ENCODE measurements around the gene ZNF384.

The ZNF384 gene

DNA sequence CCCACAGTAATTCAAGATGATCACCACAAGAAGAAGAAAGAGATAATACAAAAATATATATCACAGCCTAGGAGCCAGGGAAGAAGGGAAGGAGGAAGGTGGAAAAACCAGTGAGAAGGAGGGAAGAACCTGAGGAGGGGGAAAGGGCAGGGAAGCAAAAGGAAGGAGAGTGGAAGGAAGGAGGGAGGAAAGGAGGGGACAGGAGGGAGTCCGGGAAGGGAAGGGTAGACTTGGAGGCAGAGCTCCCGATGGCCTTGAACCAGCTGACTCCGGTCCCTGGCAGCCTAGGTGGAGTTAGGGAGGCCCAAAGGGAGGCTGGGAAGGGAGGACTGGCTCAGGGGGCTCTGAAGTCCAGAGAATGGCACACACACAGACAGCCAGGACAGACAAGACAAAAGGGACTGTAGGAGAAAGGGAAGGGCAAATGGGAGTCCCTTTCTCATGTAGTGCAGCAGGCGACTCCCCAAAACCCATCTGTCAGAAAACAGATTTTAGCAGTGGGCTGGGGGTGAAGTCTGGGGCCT is 4.7 kb upstream of the ZNF384 start:
- no peak overlapping the region for H3K27ac Mint-ChIP-seq

DNA sequence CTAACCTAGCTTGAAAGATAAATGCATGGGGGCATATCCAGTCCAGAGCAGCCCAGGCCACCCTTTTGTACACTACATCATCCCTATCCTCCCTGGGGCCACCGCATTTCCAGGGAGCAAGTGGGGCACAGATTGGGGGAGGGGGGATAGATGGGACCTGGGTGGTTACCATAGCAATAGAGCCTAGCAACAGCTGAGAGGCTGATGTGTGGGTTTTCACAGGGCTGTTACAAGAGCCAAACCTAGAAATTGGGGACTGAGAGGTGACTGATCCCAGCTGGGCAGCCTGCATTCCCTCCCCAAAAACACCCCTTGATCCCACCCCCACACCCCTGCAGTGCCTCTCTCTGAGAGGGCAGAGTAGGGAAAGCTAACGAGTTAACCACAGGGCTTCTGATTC is 3.7 kb upstream of the ZNF384 start:
- DNase-seq (ENCODE audit: low spot score in 2 of 2) (no peak), ATAC-seq (ENCODE audit: low read depth) (no peak)
- no peak overlapping the region for H3K27ac Mint-ChIP-seq
- H3K4me3 Mint-ChIP-seq, result no peak overlapping the region
- H3K4me1 Mint-ChIP-seq, result peaks cover 39% of the 10 kb centered on the region
- no peaks in the 10 kb centered on the region for H3K9me3 Mint-ChIP-seq
- H3K36me3 Mint-ChIP-seq, result peaks cover 1% of the 10 kb centered on the region
- H3K27me3 Mint-ChIP-seq, result no peaks in the 10 kb centered on the region

More for the DNA sequence above, 4.7 kb upstream of the ZNF384 start:
- Mint-ChIP-seq H3K36me3 (peaks cover 1% of the 10 kb centered on the region), H3K4me1 (peaks cover 33% of the 10 kb centered on the region), H3K27me3 (peaks cover 3% of the 10 kb centered on the region), H3K9me3 (no peaks in the 10 kb centered on the region), H3K4me3 (no peak overlapping the region)
- ATAC-seq (ENCODE audit: low read depth) (no peak), DNase-seq (ENCODE audit: low spot score in 2 of 2) (no peak)

DNA sequence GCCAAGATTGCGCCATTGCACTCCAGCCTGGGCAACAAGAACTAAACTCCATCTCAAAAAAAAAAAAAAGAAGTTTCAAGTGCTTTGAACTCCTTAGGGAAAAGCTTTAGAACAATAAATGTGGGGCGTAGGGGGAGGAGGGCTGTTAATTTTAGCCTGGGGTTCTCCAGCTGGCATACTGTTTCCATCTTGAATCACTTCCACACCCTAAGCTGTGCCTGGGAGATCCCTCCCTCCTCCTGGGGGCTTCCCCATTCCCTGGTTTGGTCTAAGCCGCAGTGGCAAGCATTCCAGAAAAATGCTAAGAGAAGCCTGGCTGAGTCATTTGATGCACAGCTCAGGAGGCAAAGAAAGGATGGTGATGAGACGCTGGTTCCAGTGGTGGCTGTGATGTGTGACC is 2.3 kb upstream of the ZNF384 start:
- H3K4me1 Mint-ChIP-seq, result peaks cover 43% of the 10 kb centered on the region
- no peaks in the 10 kb centered on the region for H3K27me3 Mint-ChIP-seq
- H3K27ac Mint-ChIP-seq, result no peak overlapping the region
- H3K9me3 Mint-ChIP-seq, result no peaks in the 10 kb centered on the region
- no peak for ATAC-seq (ENCODE audit: low read depth)
- no peak for DNase-seq (ENCODE audit: low spot score in 2 of 2)
- H3K4me3 Mint-ChIP-seq, result no peak overlapping the region
- H3K36me3 Mint-ChIP-seq, result peaks cover 6% of the 10 kb centered on the region

DNA sequence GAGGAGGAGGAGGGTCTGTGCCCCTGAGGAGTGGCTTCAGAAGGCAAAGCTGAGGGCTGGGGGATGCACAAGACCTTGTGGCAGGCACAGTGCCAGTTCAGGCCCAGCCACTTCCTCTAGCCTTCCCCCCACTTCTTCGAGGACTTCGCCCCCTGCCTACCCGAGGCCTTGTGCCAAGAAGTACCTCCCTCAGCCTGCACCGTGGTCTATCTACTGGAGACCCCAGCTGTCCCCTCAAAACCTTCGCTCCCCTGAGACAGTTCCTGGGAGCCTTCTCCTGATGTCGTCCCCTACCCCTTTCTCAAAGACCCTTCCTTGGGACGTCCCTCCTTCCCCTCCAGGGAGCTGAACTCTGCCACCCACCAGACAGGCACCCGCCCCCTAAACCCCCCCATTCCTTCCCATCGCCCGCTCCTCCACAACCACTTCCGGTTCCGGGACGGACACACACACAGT is 604 bp downstream of the ZNF384 start:
- H3K4me1 Mint-ChIP-seq, result peaks cover 38% of the 10 kb centered on the region
- H3K9me3 Mint-ChIP-seq, result no peaks in the 10 kb centered on the region
- H3K4me3 Mint-ChIP-seq, result peak overlapping the region; percentile 93
- peak; percentile 26 to 49 for DNase-seq (ENCODE audit: low spot score in 2 of 2)
- peak overlapping the region; percentile 94 for H3K27ac Mint-ChIP-seq
- ATAC-seq (ENCODE audit: low read depth), result no peak
- no peaks in the 10 kb centered on the region for H3K27me3 Mint-ChIP-seq
- H3K36me3 Mint-ChIP-seq, result peaks cover 8% of the 10 kb centered on the region

DNA sequence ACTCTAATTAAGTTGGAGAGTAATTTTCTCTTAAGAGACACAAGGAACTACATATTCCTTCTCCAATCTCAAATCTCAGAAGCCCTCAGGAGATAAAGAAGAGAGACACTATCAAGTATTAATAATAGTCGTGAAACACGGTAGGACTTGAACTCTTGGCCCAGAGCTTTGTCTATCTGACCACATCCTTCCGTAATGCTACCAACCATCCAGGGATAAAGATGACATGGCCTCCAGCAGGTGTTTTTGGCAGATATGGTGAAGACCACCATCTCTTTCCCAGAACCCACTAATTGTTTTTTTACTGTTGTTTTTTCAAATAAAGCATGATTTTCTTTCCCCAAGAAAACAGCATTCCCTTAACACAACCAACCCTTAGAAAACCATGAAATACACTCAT is 3.4 kb downstream of the ZNF384 start:
- no peak for DNase-seq (ENCODE audit: low spot score in 2 of 2)
- no peak for ATAC-seq (ENCODE audit: low read depth)
- Mint-ChIP-seq H3K36me3 (peaks cover 13% of the 10 kb centered on the region), H3K4me3 (no peak overlapping the region), H3K9me3 (no peaks in the 10 kb centered on the region), H3K4me1 (peaks cover 46% of the 10 kb centered on the region), H3K27ac (no peak overlapping the region), H3K27me3 (no peaks in the 10 kb centered on the region)

DNA sequence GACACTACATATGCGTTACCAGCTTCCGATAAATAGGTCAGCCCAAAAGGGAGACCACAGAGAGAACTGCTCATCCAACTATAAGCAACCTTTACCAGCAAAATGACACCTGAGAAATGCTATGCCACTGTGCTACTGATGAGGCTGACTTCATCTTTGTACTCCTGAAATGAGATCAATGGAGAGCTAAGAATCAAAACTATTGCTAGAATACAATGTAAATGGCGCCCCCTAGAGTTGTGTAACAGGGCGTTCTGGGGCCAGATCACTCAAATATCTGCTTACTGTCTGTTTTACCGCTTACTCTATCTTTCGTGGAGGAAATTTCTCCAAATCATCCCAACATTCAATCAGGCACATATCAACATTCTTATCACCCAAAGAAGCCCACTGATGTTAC is 4.6 kb downstream of the ZNF384 start:
- Mint-ChIP-seq H3K36me3 (peaks cover 13% of the 10 kb centered on the region), H3K9me3 (no peaks in the 10 kb centered on the region), H3K27ac (no peak overlapping the region), H3K4me1 (peaks cover 40% of the 10 kb centered on the region), H3K27me3 (no peaks in the 10 kb centered on the region), H3K4me3 (no peak overlapping the region)
- no peak for ATAC-seq (ENCODE audit: low read depth)
- DNase-seq (ENCODE audit: low spot score in 2 of 2), result peak in 1 of 2 donors; percentile 52

DNA sequence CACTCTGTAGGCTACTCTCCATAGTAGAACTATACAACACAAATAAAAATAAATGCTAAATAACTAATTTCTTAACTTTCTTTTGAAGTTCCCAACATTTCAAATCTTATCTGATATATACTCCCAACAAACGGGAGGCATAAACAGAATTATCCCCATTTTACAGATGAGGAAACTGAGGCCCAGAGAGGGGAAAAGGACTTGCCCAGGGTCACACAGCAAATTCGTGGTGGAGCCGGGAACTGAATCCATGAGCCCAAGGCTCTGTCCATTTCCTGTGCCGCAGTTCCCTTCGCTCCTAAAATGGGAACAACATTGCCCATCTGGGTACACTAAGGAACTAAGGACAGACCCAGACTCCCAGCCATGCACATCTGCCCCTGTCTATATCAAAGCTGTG is 12.2 kb downstream of the ZNF384 start:
- Mint-ChIP-seq H3K27me3 (no peaks in the 10 kb centered on the region), H3K36me3 (peaks cover 34% of the 10 kb centered on the region), H3K27ac (no peak overlapping the region), H3K4me3 (no peak overlapping the region), H3K9me3 (no peaks in the 10 kb centered on the region), H3K4me1 (peaks cover 6% of the 10 kb centered on the region)
- DNase-seq (ENCODE audit: low spot score in 2 of 2) (no peak), ATAC-seq (ENCODE audit: low read depth) (no peak)

DNA sequence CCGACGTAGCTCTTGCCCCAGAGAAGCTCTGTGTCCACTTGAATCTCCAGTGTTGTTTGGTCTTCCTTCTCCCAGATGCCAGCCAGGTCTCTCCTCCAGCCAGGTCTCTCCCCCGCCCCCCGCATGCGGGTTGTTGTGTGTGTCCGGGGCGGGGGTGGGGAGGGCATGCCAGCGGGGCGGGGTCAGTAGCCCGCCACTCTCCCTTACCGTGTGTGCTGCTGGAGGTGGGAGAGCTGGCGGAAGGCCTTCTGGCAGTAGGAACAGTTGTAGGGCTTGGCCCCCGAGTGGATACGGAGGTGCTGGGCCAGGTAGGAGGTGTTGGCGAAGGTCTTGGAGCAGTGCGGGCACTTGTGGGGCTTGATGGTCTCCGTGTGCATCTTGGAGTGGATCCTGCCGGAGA is 17.0 kb downstream of the ZNF384 start:
- no peak for DNase-seq (ENCODE audit: low spot score in 2 of 2)
- Mint-ChIP-seq H3K9me3 (no peaks in the 10 kb centered on the region), H3K4me3 (no peak overlapping the region), H3K4me1 (peaks cover 2% of the 10 kb centered on the region), H3K27ac (peak overlapping the region; percentile 60), H3K27me3 (no peaks in the 10 kb centered on the region), H3K36me3 (peaks cover 41% of the 10 kb centered on the region)
- ATAC-seq (ENCODE audit: low read depth), result no peak

DNA sequence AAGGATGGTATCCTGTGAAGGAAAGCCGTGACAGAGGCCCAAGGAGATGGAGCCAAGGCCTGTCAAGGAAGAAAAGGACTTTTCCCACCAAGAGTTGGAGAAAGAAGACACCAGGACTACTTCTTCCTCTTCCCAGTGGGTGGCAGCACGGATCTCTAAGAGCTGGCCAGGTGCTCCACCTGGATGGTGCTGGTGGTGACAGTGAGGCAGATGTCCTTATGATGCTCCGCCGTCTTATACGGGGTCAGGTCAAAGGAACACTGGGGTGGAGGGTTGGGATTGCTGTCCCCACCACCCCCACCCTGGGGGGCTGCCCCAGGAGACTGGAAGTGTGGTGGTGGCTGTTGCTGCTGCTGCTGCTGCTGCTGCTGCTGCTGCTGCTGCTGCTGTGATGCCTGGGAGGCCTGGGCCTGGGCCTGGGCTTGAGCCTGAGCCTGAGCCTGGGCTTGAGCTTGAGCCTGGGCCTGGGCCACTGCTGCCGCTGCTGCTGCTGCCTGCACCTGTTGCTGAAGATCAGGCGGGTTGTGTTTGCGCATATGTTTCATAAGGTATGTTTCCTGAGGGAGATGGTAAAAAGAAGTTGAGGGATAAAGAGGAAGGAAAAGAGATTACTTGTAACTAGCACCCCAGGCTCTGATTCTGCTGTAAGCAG is 21.5 kb downstream of the ZNF384 start:
- Mint-ChIP-seq H3K9me3 (no peaks in the 10 kb centered on the region), H3K36me3 (peaks cover 27% of the 10 kb centered on the region), H3K4me1 (peaks cover 3% of the 10 kb centered on the region), H3K27me3 (no peaks in the 10 kb centered on the region), H3K4me3 (no peak overlapping the region), H3K27ac (peak overlapping the region; percentile 47)
- ATAC-seq (ENCODE audit: low read depth) (no peak), DNase-seq (ENCODE audit: low spot score in 2 of 2) (no peak)

DNA sequence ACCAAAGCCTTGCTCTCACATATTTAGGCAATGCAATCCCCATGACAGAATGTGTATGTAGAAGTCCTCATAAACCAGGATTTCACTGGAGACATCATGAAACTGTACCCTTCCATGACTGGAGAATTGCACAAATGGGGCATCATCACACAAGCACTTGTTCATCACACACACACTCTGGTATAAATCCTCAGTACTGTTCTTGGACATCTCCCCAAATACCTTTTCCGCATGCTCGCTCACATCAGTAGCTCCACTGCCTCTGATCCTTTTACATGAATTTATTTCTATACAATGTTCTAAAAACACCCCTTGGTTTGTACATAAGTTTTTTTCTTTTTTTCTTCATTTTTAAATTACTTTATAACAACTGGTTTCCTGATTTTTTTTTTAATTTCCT is 23.0 kb downstream of the ZNF384 start:
- no peak for DNase-seq (ENCODE audit: low spot score in 2 of 2)
- no peak overlapping the region for H3K27ac Mint-ChIP-seq
- H3K36me3 Mint-ChIP-seq, result peaks cover 14% of the 10 kb centered on the region

DNA sequence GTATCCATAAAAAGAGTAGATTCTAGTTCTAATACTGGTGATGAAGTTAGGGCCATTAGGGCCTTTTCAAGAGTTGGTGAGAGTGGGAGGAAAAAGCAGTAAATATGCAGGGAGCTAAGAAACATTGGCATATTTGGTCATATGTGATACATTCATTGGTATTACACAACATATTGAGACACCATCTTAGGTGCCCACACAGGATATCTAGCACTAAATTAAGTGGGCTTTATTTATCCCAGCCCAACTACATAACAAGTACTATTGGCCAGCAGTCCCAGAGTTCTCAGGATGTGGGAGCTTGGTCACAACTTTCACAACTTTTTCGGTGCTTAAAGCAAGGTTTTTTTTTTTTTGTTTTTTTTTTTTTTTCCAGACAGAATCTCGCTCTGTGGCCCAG is 24.3 kb downstream of the ZNF384 start:
- Mint-ChIP-seq H3K4me1 (peaks cover 10% of the 10 kb centered on the region), H3K27me3 (no peaks in the 10 kb centered on the region), H3K4me3 (no peak overlapping the region), H3K36me3 (peaks cover 9% of the 10 kb centered on the region), H3K9me3 (no peaks in the 10 kb centered on the region), H3K27ac (no peak overlapping the region)
- DNase-seq (ENCODE audit: low spot score in 2 of 2) (no peak), ATAC-seq (ENCODE audit: low read depth) (no peak)

More for the DNA sequence above, 23.0 kb downstream of the ZNF384 start:
- Mint-ChIP-seq H3K4me3 (no peak overlapping the region), H3K4me1 (peaks cover 10% of the 10 kb centered on the region), H3K9me3 (no peaks in the 10 kb centered on the region), H3K27me3 (no peaks in the 10 kb centered on the region)
- ATAC-seq (ENCODE audit: low read depth), result no peak

DNA sequence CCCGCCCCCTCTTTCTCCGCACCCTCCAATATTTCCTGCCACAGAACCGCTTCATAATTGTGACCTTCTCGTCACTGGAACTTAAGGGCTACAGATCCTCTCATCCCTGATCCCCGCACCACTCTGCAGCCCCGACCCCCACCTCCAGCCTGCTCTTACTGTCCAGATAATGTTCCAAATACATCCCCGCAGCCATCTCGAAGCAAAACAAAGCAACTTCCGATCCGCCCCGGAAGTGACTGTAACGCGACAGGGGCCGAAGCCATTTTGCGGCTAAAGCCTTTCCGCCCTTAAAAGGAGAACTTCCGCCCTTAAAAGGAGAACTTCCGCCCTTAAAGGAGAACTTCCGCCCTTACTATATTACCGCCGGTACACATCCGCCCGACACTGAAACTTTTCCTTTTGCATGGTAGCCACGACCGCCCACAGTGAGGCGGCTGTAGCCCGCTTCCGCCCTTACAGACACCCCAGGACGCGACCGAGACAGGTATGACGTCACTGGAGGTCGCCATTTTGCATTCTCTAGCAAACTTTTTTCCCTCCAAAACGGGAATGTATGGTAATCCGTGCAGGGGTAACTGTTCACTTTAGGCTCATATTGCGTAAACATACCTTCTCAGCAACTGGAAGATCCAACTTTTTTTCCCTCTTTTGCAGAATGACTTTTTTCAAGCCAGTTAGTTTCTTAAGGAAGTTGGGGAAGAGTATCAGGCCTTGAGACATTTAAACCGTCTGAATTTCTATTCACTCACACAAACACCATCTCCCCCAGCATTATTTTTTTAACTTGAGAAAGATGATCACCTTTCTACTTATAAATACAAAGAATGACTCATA is 26.1 kb downstream of the ZNF384 start, which contains the start of gene ING4:
Gene ING4, minus strand, starts transcription at position 214 of the 837 bp plus-strand sequence. Its CDS starts 18 bp downstream, at position 196.
- peak within 1 kb of the TSS; percentile 96 for H3K27ac Mint-ChIP-seq
- H3K4me3 Mint-ChIP-seq, result peak within 1 kb of the TSS; percentile 95

DNA sequence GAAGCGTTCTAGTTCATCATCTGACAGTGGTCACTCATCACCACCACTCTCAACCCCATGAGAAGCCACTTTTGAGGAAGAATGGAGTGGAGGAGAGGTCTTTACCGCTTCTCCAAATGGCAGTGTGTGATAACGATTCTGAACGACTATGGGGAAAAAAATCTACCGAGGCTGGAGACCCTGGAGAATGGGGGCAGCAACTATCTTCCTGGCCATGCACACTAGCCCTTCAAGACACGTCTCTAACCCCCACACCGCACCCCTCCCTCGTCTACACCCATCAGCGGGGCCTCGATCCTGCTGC is 26.6 kb downstream of the ZNF384 start:
- peaks cover 14% of the 10 kb centered on the region for H3K4me1 Mint-ChIP-seq
- no peaks in the 10 kb centered on the region for H3K9me3 Mint-ChIP-seq
- H3K27me3 Mint-ChIP-seq, result no peaks in the 10 kb centered on the region
- ATAC-seq (ENCODE audit: low read depth) (peak; percentile 10), DNase-seq (ENCODE audit: low spot score in 2 of 2) (no peak)
- H3K36me3 Mint-ChIP-seq, result peaks cover 10% of the 10 kb centered on the region
- peak overlapping the region; percentile 95 for H3K4me3 Mint-ChIP-seq
- H3K27ac Mint-ChIP-seq, result peak overlapping the region; percentile 96

More for the DNA sequence above, 26.1 kb downstream of the ZNF384 start, which contains the start of gene ING4:
- DNase-seq (ENCODE audit: low spot score in 2 of 2), result peak; percentile 86 to 94
- peak; percentile 98 for ATAC-seq (ENCODE audit: low read depth)
- H3K9me3 Mint-ChIP-seq, result no peaks in the 10 kb centered on the region
- H3K4me1 Mint-ChIP-seq, result peaks cover 14% of the 10 kb centered on the region
- no peaks in the 10 kb centered on the region for H3K27me3 Mint-ChIP-seq
- peaks cover 13% of the 10 kb centered on the region for H3K36me3 Mint-ChIP-seq

DNA sequence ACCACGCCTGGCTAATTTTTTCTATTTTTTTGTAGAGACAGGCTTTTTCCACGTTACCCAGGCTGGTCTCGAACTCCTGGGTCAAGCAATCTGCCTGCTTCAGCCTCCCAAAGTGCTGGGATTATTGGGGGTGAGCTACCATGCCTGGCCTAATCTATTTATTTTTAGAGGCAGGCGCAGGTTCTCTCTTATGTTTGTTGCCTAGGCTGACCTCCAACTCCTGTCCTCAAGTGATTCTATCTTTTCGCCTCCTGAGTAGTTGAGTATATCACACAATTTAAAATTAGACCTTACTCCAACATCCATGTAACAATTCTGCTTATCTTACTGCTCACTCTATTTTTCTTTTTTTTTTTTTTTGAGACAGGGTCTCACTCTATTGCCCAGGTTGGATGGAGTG is 35.2 kb downstream of the ZNF384 start:
- no peak for DNase-seq (ENCODE audit: low spot score in 2 of 2)
- peaks cover 38% of the 10 kb centered on the region for H3K36me3 Mint-ChIP-seq
- H3K27ac Mint-ChIP-seq, result no peak overlapping the region
- H3K27me3 Mint-ChIP-seq, result no peaks in the 10 kb centered on the region
- no peak for ATAC-seq (ENCODE audit: low read depth)
- H3K9me3 Mint-ChIP-seq, result no peaks in the 10 kb centered on the region
- H3K4me3 Mint-ChIP-seq, result no peak overlapping the region
- H3K4me1 Mint-ChIP-seq, result peaks cover 11% of the 10 kb centered on the region

All from memory B cell (primary cell).